ENCODE results near the gene DEAF1. TPM values are rescaled to one million over a fixed set of nuclear protein-coding genes. Genes with fewer than 3 reads are reported as not detected.

Gene DEAF1
- total and polyA plus RNA-seq, 2 donors (not counting 3 experiments of a cell fraction or from before 2014, with no cell fraction given) = 43.6 to 55.7 TPM

DNA sequence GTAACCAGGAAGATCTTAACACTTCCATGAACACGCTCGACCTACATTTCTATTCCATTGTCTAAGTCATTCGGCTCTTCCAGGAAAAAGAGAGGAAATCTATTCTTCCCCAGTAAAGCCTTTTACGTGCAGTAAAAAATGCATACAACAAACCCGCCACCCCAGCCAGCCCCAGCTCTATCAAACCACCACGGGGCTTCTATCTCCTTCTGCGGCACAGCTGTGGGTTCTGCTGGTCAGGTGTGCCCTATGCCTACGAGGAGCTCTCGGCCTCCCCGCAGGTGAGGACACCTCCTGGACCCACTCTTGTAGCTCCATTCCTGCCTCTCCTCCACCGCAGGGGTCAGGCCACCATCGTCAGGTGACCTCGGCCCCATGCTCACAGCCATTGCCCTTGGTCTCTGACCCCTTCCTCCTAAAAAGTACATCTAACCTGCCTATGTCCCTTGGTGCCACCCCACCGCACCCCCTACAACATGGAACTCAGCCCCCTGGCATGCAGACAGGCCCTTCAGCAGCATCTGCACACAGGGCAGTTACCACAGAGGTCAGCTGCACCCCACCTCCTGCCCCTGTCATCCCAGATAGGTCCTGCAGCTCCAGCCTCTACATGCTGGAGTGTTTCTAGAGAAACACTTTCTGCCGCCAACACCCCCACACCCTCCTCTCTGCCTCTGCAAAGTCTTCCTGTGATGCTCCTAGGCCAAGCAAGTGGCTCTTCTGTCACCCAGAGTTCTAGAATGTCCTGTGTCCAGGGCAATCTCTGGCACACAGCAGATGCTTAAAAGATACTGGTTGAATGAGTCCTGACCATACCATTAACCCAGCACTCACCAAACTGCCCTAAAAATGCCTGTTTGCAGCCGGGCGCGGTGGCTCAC is 3.1 kb downstream of the DEAF1 start:
- Histone ChIP-seq H3K9me1 (replicated peaks; ENCODE audit: control insufficient read depth, extremely low read depth, insufficient read depth, low read length) (no peaks in the 10 kb centered on the region), H3K4me1 (ENCODE audit: control insufficient read depth, extremely low read depth, insufficient read depth, low read length) (peaks cover 32% of the 10 kb centered on the region), H2AFZ (ENCODE audit: low read depth, low read length) (no peak overlapping the region), H3K36me3 (ENCODE audit: control insufficient read depth in 2 of 2, extremely low read depth in 1 of 2, insufficient read depth in 2 of 2, low read length in 2 of 2) (peaks cover 0 to 8% of the 10 kb centered on the region in 2 experiments), H3K4me2 (ENCODE audit: insufficient read depth, low read length) (no peak overlapping the region), H3K79me2 (ENCODE audit: control insufficient read depth, insufficient read depth, low read length) (peaks cover 48% of the 10 kb centered on the region), H3K9ac (replicated peaks; ENCODE audit: extremely low read depth, insufficient read depth, low read length) (no peak overlapping the region), H3K27ac (ENCODE audit: insufficient read depth, low read depth, low read length) (no peak overlapping the region), H4K20me1 (replicated peaks; ENCODE audit: control insufficient read depth, extremely low read depth, insufficient read depth, low read length) (no peaks in the 10 kb centered on the region), H3K9me3 (replicated peaks; ENCODE audit: control insufficient read depth, insufficient read depth, low read length) (no peaks in the 10 kb centered on the region), H3K4me3 (replicated peaks in 1 of 3; ENCODE audit: insufficient read depth in 1 of 3, low read depth in 1 of 3, low read length in 3 of 3) (no peak overlapping the region), H3K27me3 (ENCODE audit: control insufficient read depth in 2 of 2, insufficient read depth in 2 of 2, low read length in 2 of 2) (no peaks in the 10 kb centered on the region)
- ChIA-PET CTCF (interaction anchor here (1.4 to 1.7 kb wide), 2 partner anchors 11 to 36 kb away, joined by 3 to 6 read pairs; no protein-coding TSS in a partner anchor), POLR2A (no interaction called here)
- dilution Hi-C loops (cut with MboI; ENCODE audit: extremely low pct_ligation_motif_present, low sequenced_read_pairs) = no loop called here
- no peak for FAIRE-seq
- TF ChIP-seq MYC (IDR thresholded peaks at IDR 0.05; ENCODE audit: low read depth, low read length) = no peak
- no peak for TF ChIP-seq POLR2A (IDR thresholded peaks at IDR 0.05; ENCODE audit: low read depth, low read length)
- no peak for TF ChIP-seq EZH2 (IDR thresholded peaks at IDR 0.05; ENCODE audit: borderline replicate concordance, low read depth, low read length, severe bottlenecking)
- no peak for TF ChIP-seq GATA2 (IDR thresholded peaks at IDR 0.05; ENCODE audit: insufficient read depth, insufficient read length, low read depth, low read length)
- TF ChIP-seq FOS (IDR thresholded peaks at IDR 0.05; ENCODE audit: borderline replicate concordance, insufficient read depth, low read length) = no peak
- no peak for TF ChIP-seq MAX (IDR thresholded peaks at IDR 0.05; ENCODE audit: insufficient read depth, insufficient read length)
- no peak for TF ChIP-seq POLR2AphosphoS5 (IDR thresholded peaks at IDR 0.05; ENCODE audit: insufficient read depth, low read depth, low read length)
- no peak for DNase-seq (ENCODE audit: low read depth, low spot score)
- intact Hi-C loops (cut with micrococcal nuclease) = no loop called here
- BruUV-seq (replicated peaks) = no TSS peak

Measured in endothelial cell of umbilical vein (primary cell).